H9 (cell line): Measurements from ENCODE around the gene GPR82. TPM values are rescaled to one million over a fixed set of nuclear protein-coding genes. Genes with fewer than 3 reads are reported as not detected.
A peak's percentile ranks its signal among the peaks of the same experiment; 100 is the strongest.

Experiments
- DNase-seq: peaks from one replicate; pipeline ENCODE4 v3.0.0-alpha.2; 2017
- H2AFZ ChIP-seq: one replicate; pipeline ENCODE4 v1.6.1; 2013; ENCODE audit warnings: mild to moderate bottlenecking, low read length, control low read depth, moderate library complexity
- H2AK5ac ChIP-seq: 2 replicates; pipeline ENCODE4 v1.6.1; 2013; ENCODE audit warnings: low read length, control low read depth, mixed read lengths; ENCODE audit not compliant: insufficient read length
- H2BK120ac ChIP-seq: one replicate; pipeline ENCODE4 v1.6.1; 2013; ENCODE audit warnings: low read depth, mild to moderate bottlenecking, low read length, control low read depth, inconsistent platforms; ENCODE audit not compliant: poor library complexity, severe bottlenecking
- H2BK12ac ChIP-seq: 2 replicates; pipeline ENCODE4 v1.6.1; 2013; ENCODE audit warnings: low read length, control low read depth, mixed read lengths, low read depth; ENCODE audit not compliant: insufficient read length
- H2BK15ac ChIP-seq: 2 replicates; pipeline ENCODE4 v1.6.1; 2013; ENCODE audit warnings: low read depth, low read length, control low read depth
- H2BK20ac ChIP-seq: one replicate; pipeline ENCODE4 v1.6.1; 2013; ENCODE audit warnings: low read depth, mild to moderate bottlenecking, low read length, control low read depth, inconsistent platforms; ENCODE audit not compliant: poor library complexity, severe bottlenecking
- H2BK5ac ChIP-seq: 2 replicates; pipeline ENCODE4 v1.6.1; 2013; ENCODE audit warnings: low read length, control low read depth, mixed read lengths; ENCODE audit not compliant: insufficient read length
- H3K14ac ChIP-seq: 2 replicates; pipeline ENCODE4 v1.6.1; 2013; ENCODE audit warnings: low read length, control low read depth; ENCODE audit not compliant: insufficient read depth
- H3K18ac ChIP-seq: 2 replicates; pipeline ENCODE4 v1.6.1; 2013; ENCODE audit warnings: low read depth, mild to moderate bottlenecking, mixed read lengths, low read length, control low read depth; ENCODE audit not compliant: insufficient read length
- H3K23ac ChIP-seq: 2 replicates; pipeline ENCODE4 v1.6.1; 2013; ENCODE audit warnings: low read length, control low read depth, mixed read lengths, low read depth; ENCODE audit not compliant: insufficient read length
- H3K23me2 ChIP-seq: 2 replicates; pipeline ENCODE4 v1.6.1; 2013; ENCODE audit warnings: low read depth, mild to moderate bottlenecking, mixed read lengths, low read length, control low read depth; ENCODE audit not compliant: insufficient read length, poor library complexity, severe bottlenecking
- H3K27ac ChIP-seq: 2 replicates; pipeline ENCODE4 v1.5.1; 2013; ENCODE audit warnings: low read length, control low read depth, mixed read lengths, low read depth; ENCODE audit not compliant: insufficient read length
- H3K27me3 ChIP-seq: 2 replicates; pipeline ENCODE4 v1.6.1; 2013; ENCODE audit warnings: low read length, control low read depth, inconsistent platforms; ENCODE audit not compliant: insufficient read depth
- H3K4ac ChIP-seq: 2 replicates; pipeline ENCODE4 v1.6.1; 2013; ENCODE audit warnings: low read depth, mild to moderate bottlenecking, control low read depth, inconsistent platforms, low read length, moderate library complexity
- H3K4me1 ChIP-seq: 2 replicates; pipeline ENCODE4 v1.6.1; 2013; ENCODE audit warnings: low read length, control low read depth, inconsistent platforms; ENCODE audit not compliant: insufficient read depth
- H3K4me2 ChIP-seq: 2 replicates; pipeline ENCODE4 v1.6.1; 2013; ENCODE audit warnings: low read length, control low read depth, mixed read lengths; ENCODE audit not compliant: insufficient read length, insufficient read depth
- H3K56ac ChIP-seq: 2 replicates; pipeline ENCODE4 v1.6.1; 2013; ENCODE audit warnings: low read depth, mild to moderate bottlenecking, mixed read lengths, low read length, control low read depth; ENCODE audit not compliant: insufficient read length
- H3K79me1 ChIP-seq: 2 replicates; pipeline ENCODE4 v1.6.1; 2013; ENCODE audit warnings: low read depth, mild to moderate bottlenecking, moderate library complexity, low read length, control low read depth, inconsistent platforms; ENCODE audit not compliant: insufficient read depth, poor library complexity, severe bottlenecking
- H3K79me2 ChIP-seq: 2 replicates; pipeline ENCODE4 v1.6.1; 2013; ENCODE audit warnings: low read length, control low read depth, inconsistent platforms; ENCODE audit not compliant: insufficient read depth
- H3K9ac ChIP-seq: 2 replicates; pipeline ENCODE4 v1.6.1; 2013; ENCODE audit warnings: low read length, control low read depth, mixed read lengths; ENCODE audit not compliant: insufficient read length; ENCODE audit errors: extremely low read depth
- H3K9me3 ChIP-seq: one replicate; pipeline ENCODE4 v1.6.1; 2013; ENCODE audit warnings: low read depth, low read length, inconsistent platforms; ENCODE audit not compliant: control insufficient read depth
- H3T11ph ChIP-seq: one replicate; pipeline ENCODE4 v1.6.1; 2013; ENCODE audit warnings: mild to moderate bottlenecking, low read length, control low read depth, inconsistent platforms
- H4K20me1 ChIP-seq: one replicate; pipeline ENCODE4 v1.6.1; 2013; ENCODE audit not compliant: control insufficient read depth, insufficient read length, insufficient read depth
- H4K5ac ChIP-seq: 2 replicates; pipeline ENCODE4 v1.6.1; 2013; ENCODE audit warnings: low read depth, mild to moderate bottlenecking, mixed read lengths, low read length, control low read depth; ENCODE audit not compliant: insufficient read length
- H4K8ac ChIP-seq: replicated peaks from 2 replicates; pipeline ENCODE4 v1.6.1; 2013; ENCODE audit warnings: low read length, control low read depth, mixed read lengths, low read depth; ENCODE audit not compliant: insufficient read length
- H4K91ac ChIP-seq: 2 replicates; pipeline ENCODE4 v1.6.1; 2013; ENCODE audit warnings: low read depth, mild to moderate bottlenecking, moderate library complexity, mixed read lengths, low read length, control low read depth; ENCODE audit not compliant: insufficient read length
- H3K27ac Mint-ChIP-seq, 3 experiments: 2 replicates in 2 of 3; 3 replicates in 1 of 3; pipeline ENCODE4 v1.8.0; 2020 to 2021; ENCODE audit warnings: mixed read lengths in 3 of 3, mild to moderate bottlenecking in 1 of 3, moderate library complexity in 1 of 3
- H3K27me3 Mint-ChIP-seq: 2 replicates; pipeline ENCODE4 v1.8.0; 2021; ENCODE audit warnings: low read depth, mild to moderate bottlenecking, moderate library complexity, mixed read lengths
- H3K36me3 Mint-ChIP-seq, 3 experiments: 2 replicates in 2 of 3; 3 replicates in 1 of 3; pipeline ENCODE4 v1.8.0; 2020 to 2021; ENCODE audit warnings: low read depth in 3 of 3, mixed read lengths in 3 of 3; ENCODE audit not compliant: insufficient read depth in 1 of 3
- H3K4me1 Mint-ChIP-seq, 2 experiments: 2 replicates each; pipeline ENCODE4 v1.8.0; 2020; ENCODE audit warnings: mixed read lengths in 2 of 2
- H3K4me3 Mint-ChIP-seq, 2 experiments: 2 replicates in 1 of 2; 3 replicates in 1 of 2; pipeline ENCODE4 v1.8.0; 2020 to 2021; ENCODE audit warnings: mild to moderate bottlenecking in 2 of 2, mixed read lengths in 2 of 2, moderate library complexity in 1 of 2
- H3K9me3 Mint-ChIP-seq, 2 experiments: 2 replicates in 1 of 2; 3 replicates in 1 of 2; pipeline ENCODE4 v1.8.0; 2020; ENCODE audit warnings: mild to moderate bottlenecking in 2 of 2, mixed read lengths in 2 of 2, moderate library complexity in 1 of 2
- CTCF ChIP-seq: fragments of 200-600 bp; sonication (generic); conservative IDR thresholded peaks from 3 replicates; pipeline ENCODE4 v1.8.0; 2021; ENCODE audit warnings: antibody characterized with exemption, mild to moderate bottlenecking
- WGBS: extraction: QIAGEN DNeasy Blood & Tissue Kit; methylation state at CpG from one replicate; pipeline ENCODE4 v1.1.7; 2013; ENCODE audit warnings: missing lambda C conversion rate, low lambda C conversion rate, mixed read lengths; ENCODE audit not compliant: insufficient read length; ENCODE audit errors: extremely low coverage; 5-methylcytosine and 5-hydroxymethylcytosine counted together
- total RNA-seq: library from RNA; stranded (reverse); gene quantifications from 2 replicates; pipeline ENCODE4 v1.2.1, GENCODE V29; 2021

The GPR82 gene
- total RNA-seq, 1 experiment from 2014 or later, result not detected

GRCh38 chrX:41720125-41720779, 3.7 kb upstream of the GPR82 start:
- Histone ChIP-seq H3K23ac (no peak overlapping the region), H3K79me2 (no peaks in the 10 kb centered on the region), H2AK5ac (no peak overlapping the region), H3K56ac (no peak overlapping the region), H2BK120ac (no peak overlapping the region), H4K91ac (no peak overlapping the region), H2BK15ac (no peak overlapping the region), H3K4me1 (peaks cover 5% of the 10 kb centered on the region; the same call in 1 of the 2 replicates), H2AFZ (no peak overlapping the region), H3K9ac (no peak overlapping the region), H2BK12ac (peak overlapping the region; percentile 11), H3K27ac (peak overlapping the region; percentile 5), H3K4me2 (no peak overlapping the region), H3K4ac (no peak overlapping the region), H3K27me3 (no peaks in the 10 kb centered on the region), H3K23me2 (no peaks in the 10 kb centered on the region), H3K9me3 (peaks cover 10% of the 10 kb centered on the region), H3K18ac (no peak overlapping the region), H2BK5ac (no peak overlapping the region), H4K5ac (no peak overlapping the region), H3K79me1 (no peaks in the 10 kb centered on the region), H2BK20ac (no peak overlapping the region), H3K14ac (no peak overlapping the region), H4K20me1 (no peaks in the 10 kb centered on the region), H3T11ph (no peak overlapping the region), H4K8ac (no peak overlapping the region)
- Mint-ChIP-seq H3K27ac (no peak overlapping the region), H3K4me3 (no peak overlapping the region), H3K4me1 (peaks cover 10 to 15% of the 10 kb centered on the region in 2 experiments), H3K27me3 (no peaks in the 10 kb centered on the region; the same call in 1 of the 2 replicates), H3K36me3 (peaks cover 27 to 34% (median 34%) of the 10 kb centered on the region in 3 experiments), H3K9me3 (peaks cover 62 to 73% of the 10 kb centered on the region in 2 experiments)
- no peak for DNase-seq
- no CpG with 5 or more reads among the region's 3 CpGs for WGBS
- no peak for TF ChIP-seq CTCF
